Measurements from ENCODE around the gene ATP9A. TPM values are rescaled to one million over a fixed set of nuclear protein-coding genes. Genes with fewer than 3 reads are reported as not detected.

Gene ATP9A
- total RNA-seq, 1 donor from 2014 or later: 19.3 TPM

- peak; percentile 72 for DNase-seq (ENCODE audit: low spot score)
Observed at GRCh38 chr20:51560550-51561307, 207.5 kb downstream of the ATP9A start.

- DNase-seq (ENCODE audit: low spot score): no peak
Observed at GRCh38 chr20:51560042-51560441, 208.1 kb downstream of the ATP9A start.

- no peak for DNase-seq (ENCODE audit: low spot score)
Observed at GRCh38 chr20:51554538-51555165, 213.5 kb downstream of the ATP9A start.

GRCh38 chr20:51553897-51554486 is 214.2 kb downstream of the ATP9A start:
- DNase-seq (ENCODE audit: low spot score): no peak

GRCh38 chr20:51551186-51551585 is 217.0 kb downstream of the ATP9A start:
- no peak for DNase-seq (ENCODE audit: low spot score)

GRCh38 chr20:51549474-51549873 is 218.7 kb downstream of the ATP9A start:
- DNase-seq (ENCODE audit: low spot score): no peak

GRCh38 chr20:51547951-51548350 is 220.2 kb downstream of the ATP9A start:
- no peak for DNase-seq (ENCODE audit: low spot score)

Other genes starting within 250 kb of the ATP9A start
- 14.7 TPM for gene NFATC2, start 225.7 kb downstream of the ATP9A start, total RNA-seq (ENCODE audit: insufficient read depth, low replicate concordance)
- gene SALL4, start 34.1 kb upstream of the ATP9A start, total RNA-seq (ENCODE audit: insufficient read depth, low replicate concordance): 3.6 TPM

Data from umbilical cord (tissue), 2 donors.